GM18867 (cell line): ENCODE measurements around the gene KLHL17.

Experiments
- ATAC-seq: cut with Tn5 transposase; IDR thresholded peaks from one replicate; pipeline ENCODE4 v1.9.1; 2021; ENCODE audit warnings: mild to moderate bottlenecking, moderate library complexity; ENCODE audit not compliant: unreplicated experiment

KLHL17 gene

GRCh38 chr1:921011-921837 is 39.2 kb upstream of the KLHL17 start:
- ATAC-seq, result no peak

GRCh38 chr1:923131-923990 is 37.0 kb upstream of the KLHL17 start, which contains the start of gene SAMD11:
SAMD11 (plus strand) TSS chr1:923923; CDS start chr1:924432, 509 bp downstream.
- no peak for ATAC-seq

DNA sequence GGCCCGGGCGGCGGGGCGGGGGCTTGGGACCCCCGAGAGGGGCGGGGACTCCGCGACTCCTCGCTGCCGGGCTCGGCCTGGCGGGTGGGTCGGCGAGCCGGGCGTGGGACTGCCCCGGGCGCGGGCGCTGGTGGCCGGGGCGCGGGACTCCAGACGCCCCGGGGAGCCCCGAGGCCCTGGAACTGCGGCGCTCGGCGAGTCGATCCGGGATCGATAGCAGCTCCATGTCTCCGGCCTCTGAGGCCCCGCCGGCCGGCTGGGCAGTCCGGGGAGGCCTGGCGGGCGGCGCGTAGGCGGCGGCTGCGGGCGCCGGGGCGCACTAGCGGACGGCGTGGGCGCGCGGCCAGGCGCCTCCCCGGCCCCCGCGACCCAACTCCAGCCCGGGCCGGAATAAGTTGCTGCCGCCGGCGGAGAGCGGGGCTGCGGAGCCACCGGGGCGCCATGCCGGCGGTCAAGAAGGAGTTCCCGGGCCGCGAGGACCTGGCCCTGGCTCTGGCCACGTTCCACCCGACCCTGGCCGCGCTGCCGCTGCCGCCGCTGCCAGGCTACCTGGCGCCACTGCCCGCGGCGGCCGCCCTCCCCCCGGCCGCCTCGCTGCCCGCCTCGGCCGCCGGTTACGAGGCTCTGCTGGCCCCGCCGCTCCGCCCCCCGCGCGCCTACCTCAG is 36.3 kb upstream of the KLHL17 start:
- no peak for ATAC-seq

DNA sequence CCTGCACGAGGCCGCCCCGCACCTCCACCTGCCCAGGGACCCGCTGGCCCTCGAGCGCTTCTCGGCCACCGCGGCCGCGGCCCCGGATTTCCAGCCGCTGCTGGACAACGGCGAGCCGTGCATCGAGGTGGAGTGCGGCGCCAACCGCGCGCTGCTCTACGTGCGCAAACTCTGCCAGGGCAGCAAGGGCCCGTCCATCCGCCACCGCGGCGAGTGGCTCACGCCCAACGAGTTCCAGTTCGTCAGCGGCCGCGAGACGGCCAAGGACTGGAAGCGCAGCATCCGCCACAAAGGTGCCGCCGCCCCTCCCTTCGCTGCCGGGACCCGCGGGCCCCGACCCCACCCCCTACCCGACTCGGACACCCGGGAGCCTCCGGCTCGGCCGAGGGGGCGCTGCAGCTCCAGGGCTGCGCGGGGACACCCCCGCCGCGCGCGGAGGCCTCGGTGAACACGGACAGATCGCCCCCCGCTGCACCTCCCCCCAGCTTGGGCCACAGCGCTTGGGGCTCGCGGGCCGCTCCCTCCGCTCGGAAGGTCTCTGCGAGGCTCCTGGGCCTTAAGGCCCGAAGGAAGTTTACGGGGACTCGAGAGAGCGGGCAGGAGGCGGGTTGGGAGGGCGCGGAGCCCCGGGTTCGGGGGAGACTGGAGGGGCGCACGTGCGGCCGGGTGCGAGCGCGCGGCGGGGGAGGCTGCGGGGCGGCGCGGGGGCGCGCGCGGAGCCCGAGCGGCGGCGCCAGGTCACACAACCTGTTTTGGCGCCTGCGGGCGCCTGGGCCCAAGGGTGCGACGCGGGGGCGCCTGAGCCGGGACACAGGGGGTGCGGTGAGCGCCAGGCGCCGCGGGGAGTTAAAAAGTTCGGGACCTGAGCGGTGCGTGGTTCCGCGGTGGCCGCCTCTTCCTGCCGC is 35.5 kb upstream of the KLHL17 start:
- ATAC-seq, result no peak

GRCh38 chr1:925561-926421 is 34.6 kb upstream of the KLHL17 start:
- no peak for ATAC-seq

GRCh38 chr1:927234-927633 is 33.1 kb upstream of the KLHL17 start:
- no peak for ATAC-seq

- ATAC-seq, result no peak
These were observed 32.6 kb upstream of the KLHL17 start for GRCh38 chr1:927748-928147.

GRCh38 chr1:928825-929661 is 31.3 kb upstream of the KLHL17 start:
- ATAC-seq, result no peak

DNA sequence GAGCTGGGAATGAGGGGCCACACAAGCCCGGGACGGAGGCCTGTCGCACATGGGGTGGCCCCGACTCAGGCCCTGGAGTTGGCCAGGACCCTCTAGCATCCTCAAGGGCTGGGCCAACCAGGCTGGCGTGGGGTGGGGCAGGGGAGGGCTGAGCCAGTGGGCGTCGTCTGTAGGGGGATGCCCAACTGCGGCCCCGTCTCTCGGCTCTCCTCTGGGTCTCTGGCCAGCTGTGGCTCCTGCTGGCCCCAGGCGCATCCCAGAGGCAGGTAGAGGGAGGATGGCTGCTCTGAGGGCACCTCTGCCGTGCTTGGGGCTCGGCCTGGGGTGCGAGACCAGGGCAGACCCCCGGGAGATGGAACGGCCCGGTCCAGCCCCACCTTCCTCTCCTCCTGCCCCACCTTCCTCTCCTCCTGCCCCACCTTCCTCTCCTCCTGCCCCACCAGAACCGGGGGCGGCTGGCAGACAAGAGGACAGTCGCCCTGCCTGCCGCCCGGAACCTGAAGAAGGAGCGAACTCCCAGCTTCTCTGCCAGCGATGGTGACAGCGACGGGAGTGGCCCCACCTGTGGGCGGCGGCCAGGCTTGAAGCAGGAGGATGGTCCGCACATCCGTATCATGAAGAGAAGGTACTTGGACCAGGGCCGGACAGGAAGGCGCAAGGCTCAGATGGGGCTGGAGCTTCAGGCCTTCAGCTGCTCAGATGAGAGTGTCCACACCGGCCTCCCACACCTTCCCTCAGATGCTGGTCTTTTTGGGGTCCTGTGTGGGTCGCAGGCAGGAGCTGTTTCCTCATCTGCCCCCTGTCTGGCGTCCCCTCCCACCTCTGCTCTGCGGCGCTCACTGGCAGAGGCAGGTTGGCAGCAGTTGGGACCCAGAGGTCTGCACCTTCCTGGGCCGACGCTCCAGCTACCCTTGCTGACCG is 30.4 kb upstream of the KLHL17 start:
- ATAC-seq, result no peak

DNA sequence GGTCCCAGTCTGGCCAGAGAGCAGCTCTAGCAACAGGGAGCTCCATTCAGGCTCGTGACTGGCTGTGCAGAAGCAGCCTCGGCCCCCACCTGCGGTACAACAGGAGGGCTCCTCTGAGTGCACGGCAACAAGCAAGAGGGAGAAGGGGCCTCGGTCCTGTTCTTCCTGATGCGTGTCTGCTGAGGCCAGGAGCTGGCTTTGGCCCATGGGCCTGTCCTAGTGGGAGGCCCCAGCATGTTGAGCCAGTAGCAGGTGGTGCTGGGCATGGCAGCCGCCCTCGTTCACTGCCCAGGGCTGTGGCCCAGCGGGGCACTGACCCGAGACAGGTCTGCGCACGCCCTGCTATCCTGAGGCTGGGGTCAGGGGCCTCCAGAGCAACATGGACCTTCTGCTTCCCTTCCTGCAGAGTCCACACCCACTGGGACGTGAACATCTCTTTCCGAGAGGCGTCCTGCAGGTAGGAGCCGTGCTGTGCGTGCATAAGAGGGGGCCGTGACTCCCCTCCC is 29.7 kb upstream of the KLHL17 start:
- ATAC-seq, result no peak

- ATAC-seq, result no peak
These were observed 28.8 kb upstream of the KLHL17 start for GRCh38 chr1:931380-932172.

GRCh38 chr1:932173-932510 is 28.2 kb upstream of the KLHL17 start:
- no peak for ATAC-seq

DNA sequence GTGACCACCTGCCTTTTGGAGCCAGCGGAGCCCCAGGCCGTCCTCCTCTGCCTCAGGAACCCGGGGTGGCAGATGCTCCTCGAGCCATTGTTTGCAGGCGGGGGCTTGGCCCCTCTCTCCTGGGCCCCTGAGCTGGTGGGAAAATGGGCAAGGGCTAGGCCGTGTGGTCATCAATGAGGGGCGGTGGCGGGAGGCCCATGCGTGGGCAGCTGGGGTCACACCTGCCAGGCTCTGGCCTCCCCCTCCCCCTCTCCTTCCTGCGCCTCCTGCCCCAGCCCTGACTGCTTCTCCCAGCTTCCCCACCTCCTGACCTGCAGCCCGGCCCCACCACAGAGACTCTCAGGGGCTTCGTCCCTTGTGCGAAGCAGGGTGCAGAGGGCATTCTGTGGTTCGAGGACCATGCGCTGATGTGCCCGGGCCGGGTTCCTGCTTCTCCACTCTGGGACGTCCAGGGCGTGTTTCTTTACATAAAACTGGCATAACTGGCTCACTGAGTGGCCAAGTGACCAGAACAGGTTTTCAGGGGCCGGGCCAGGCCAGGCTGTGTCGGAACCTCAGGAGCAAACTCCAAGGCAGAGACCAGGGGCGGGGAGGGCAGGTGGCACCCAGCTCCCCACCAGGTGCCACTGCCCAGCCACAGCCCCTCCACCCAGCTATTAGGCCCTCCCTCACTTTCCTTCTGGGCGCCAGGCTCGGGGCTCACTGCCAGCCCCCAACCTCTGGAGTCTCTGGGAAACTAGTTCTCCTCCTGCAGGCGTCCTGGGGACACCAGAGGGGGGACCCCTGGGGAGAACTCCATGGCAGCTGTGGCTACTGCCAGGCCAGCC is 27.4 kb upstream of the KLHL17 start:
- ATAC-seq, result no peak

- no peak for ATAC-seq
These were observed 26.8 kb upstream of the KLHL17 start for GRCh38 chr1:933603-933940.

DNA sequence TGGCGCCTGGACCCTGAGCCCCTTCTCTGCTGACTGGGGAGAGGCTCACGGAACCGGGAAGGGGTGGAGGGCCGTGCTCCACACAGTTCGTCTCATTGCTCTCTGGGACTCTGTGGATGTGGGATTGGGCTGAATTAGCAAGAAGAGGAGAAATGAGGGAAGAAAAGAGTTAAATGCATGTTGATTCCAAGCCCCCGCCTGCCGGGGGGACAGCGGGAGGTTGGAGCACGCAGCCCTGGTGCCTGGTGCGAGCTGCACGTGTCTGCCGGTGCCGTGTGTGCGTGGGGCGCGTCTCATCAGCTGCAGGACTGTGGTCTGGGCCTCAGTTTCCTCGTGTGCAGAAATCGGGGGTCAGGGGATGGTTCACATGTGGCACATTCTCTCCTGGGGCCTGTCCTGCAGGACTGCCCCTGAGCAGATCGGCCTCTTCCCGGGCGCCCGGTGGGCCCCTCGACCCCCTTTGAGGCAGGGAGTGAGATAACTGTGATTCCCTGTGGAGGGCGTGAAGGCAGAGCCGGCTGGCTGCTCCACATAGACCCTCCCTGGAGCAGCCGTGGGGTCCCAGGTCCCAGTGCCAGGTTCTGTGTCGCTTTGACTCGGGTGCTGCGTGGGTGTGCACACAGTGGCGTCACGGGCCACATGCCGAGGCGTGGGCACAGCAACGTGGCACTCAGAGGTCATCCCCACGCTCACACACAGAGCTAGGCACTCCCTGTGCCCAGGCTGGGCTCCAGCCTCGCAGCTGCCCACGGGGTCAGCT is 25.2 kb upstream of the KLHL17 start:
- no peak for ATAC-seq
